A673 (cell line): Measurements from ENCODE around the gene EMB. TPM values are rescaled to one million over a fixed set of nuclear protein-coding genes. Genes with fewer than 3 reads are reported as not detected.
"Not testable (repeated sequence)": the region's sequence is repeated elsewhere in the genome, so short reads cannot be mapped to it uniquely, and the experiment has no call there.

Experiments used
- Bru-seq: library from RNA; stranded (reverse); fragments of 400-500 nt; gene quantifications from one replicate; lab custom pipeline; 2021; lab: Mats Ljungman, UMichigan
- BruChase-seq, 2 experiments: library from RNA; stranded (reverse); fragments of 400-500 nt; gene quantifications; one replicate each; lab custom pipeline; 2021; lab: Mats Ljungman, UMichigan
- BruUV-seq: library from RNA; stranded (reverse); fragments of 400-500 nt; replicated peaks from 2 replicates; lab custom pipeline; 2021; lab: Mats Ljungman, UMichigan
- CTCF ChIA-PET: fragments of 300-600 bp; sonication (Branson Sonifier 250); formaldehyde crosslinking; loops from one replicate; lab custom pipeline; 2022; ENCODE audit warnings: antibody characterized with exemption; lab: Charles Lee
- POLR2A ChIA-PET: fragments of 300-600 bp; sonication (Branson Sonifier 250); formaldehyde crosslinking; loops from one replicate; lab custom pipeline; 2022; ENCODE audit warnings: antibody characterized with exemption; ENCODE audit not compliant: low non-redundant PET; lab: Charles Lee
- DNase-seq: peaks from one replicate; pipeline ENCODE4 v3.0.0-alpha.2; 2015; ENCODE audit warnings: low spot score
- H3K27ac ChIP-seq: fragments of 200-600 bp; sonication (generic); 2 replicates; pipeline ENCODE4 v1.5.1; 2016; ENCODE audit warnings: mixed run types, low read depth, mild to moderate bottlenecking, mixed read lengths, antibody characterized with exemption, low read length; ENCODE audit not compliant: poor library complexity, severe bottlenecking
- H3K27me3 ChIP-seq: fragments of 200-600 bp; sonication (generic); replicated peaks from 2 replicates; pipeline ENCODE4 v1.6.1; 2017; ENCODE audit warnings: mixed run types, low read depth, mild to moderate bottlenecking, mixed read lengths, antibody characterized with exemption, low read length; ENCODE audit not compliant: insufficient read depth, poor library complexity
- H3K36me3 ChIP-seq: fragments of 200-600 bp; sonication (generic); 2 replicates; pipeline ENCODE4 v1.6.1; 2016; ENCODE audit warnings: mixed run types, mild to moderate bottlenecking, mixed read lengths, antibody characterized with exemption, low read length; ENCODE audit not compliant: insufficient read depth, poor library complexity, severe bottlenecking
- H3K4me1 ChIP-seq: fragments of 200-600 bp; sonication (generic); 2 replicates; pipeline ENCODE4 v1.6.1; 2017; ENCODE audit warnings: mixed run types, mild to moderate bottlenecking, mixed read lengths, antibody characterized with exemption, low read length; ENCODE audit not compliant: insufficient read depth, poor library complexity, severe bottlenecking
- H3K4me3 ChIP-seq: fragments of 200-600 bp; sonication (generic); 2 replicates; pipeline ENCODE4 v1.5.1; 2016; ENCODE audit warnings: low read depth, mixed run types, mild to moderate bottlenecking, mixed read lengths, low read length; ENCODE audit not compliant: poor library complexity, severe bottlenecking
- H3K9me3 ChIP-seq: fragments of 200-600 bp; sonication (generic); 2 replicates; pipeline ENCODE4 v1.6.1; 2016; ENCODE audit warnings: mixed run types, low read depth, mild to moderate bottlenecking, mixed read lengths, antibody characterized with exemption, low read length; ENCODE audit not compliant: poor library complexity, severe bottlenecking
- CTCF ChIP-seq: fragments of 300-800, 200-600 bp; sonication (generic); conservative IDR thresholded peaks from 2 replicates; pipeline ENCODE4 v1.5.1; 2017; ENCODE audit warnings: low read depth, mild to moderate bottlenecking, antibody characterized with exemption, low read length, moderate library complexity, mixed read lengths
- EZH2 ChIP-seq: fragments of 200-600 bp; sonication (generic); IDR thresholded peaks from 2 replicates; pipeline ENCODE4 v1.6.1; 2017; ENCODE audit warnings: borderline replicate concordance, low read depth, mild to moderate bottlenecking, mixed read lengths, antibody characterized with exemption, low read length; ENCODE audit not compliant: poor library complexity, severe bottlenecking
- intact Hi-C: fragments of 100-400 bp; cut with micrococcal nuclease; formaldehyde crosslinking; loops from one replicate; pipeline ENCODE4 v1.10.0; 2022; ENCODE audit not compliant: unreplicated experiment
- long read RNA-seq: library from polyadenylated mRNA; stranded (forward); transcript quantifications from one replicate; pipeline ENCODE4 v2.0.0, GENCODE V29; 2022
- total RNA-seq: library from RNA; stranded (reverse); gene quantifications from 2 replicates; pipeline ENCODE4 v1.2.3, GENCODE V29; 2021

EMB gene
- total RNA-seq, result 18.9 and 21.8 TPM in 2 replicates
- Bru-seq, nascent RNA, result percentile 69 among the genes with signal in this experiment
- percentile 81 among the genes with signal in this experiment for BruChase-seq, experiment 1, labeled RNA remaining after a 2-hour chase
- percentile 80 among the genes with signal in this experiment for BruChase-seq, experiment 2, labeled RNA remaining after a 6-hour chase
- long read RNA-seq, full-length matches to known transcripts, result 12 of 15 reads
- long read RNA-seq, partial matches to known transcripts, result 0 of 15 reads
- long read RNA-seq, other reads (novel, unspliced or antisense), result 3 of 15 reads

- intact Hi-C loops, result no loop called here
- ChIA-PET CTCF (no interaction called here), POLR2A (no interaction called here)
- Histone ChIP-seq H3K9me3 (no peaks in the 10 kb centered on the region), H3K4me1 (no peaks in the 10 kb centered on the region), H3K36me3 (no peaks in the 10 kb centered on the region), H3K27me3 (no peaks in the 10 kb centered on the region), H3K27ac (peak within 1 kb of the TSS; percentile 57), H3K4me3 (peak within 1 kb of the TSS; percentile 65)
- no TSS peak for BruUV-seq
- DNase-seq, result peak; percentile 71
- TF ChIP-seq EZH2 (no peak), CTCF (peak; percentile 49)
Observed at GRCh38 chr5:50440651-50441492, at the start of gene EMB. TSS of gene EMB (minus strand) at chr5:50441288. CDS start at chr5:50441151, 137 bp downstream.

GRCh38 chr5:50489491-50489890 lies 48.4 kb upstream of the EMB start:
- BruUV-seq, POLR2A ChIA-PET, CTCF ChIA-PET: not testable (repeated sequence)

GRCh38 chr5:50478790-50479189 lies 37.7 kb upstream of the EMB start:
- H3K9me3 ChIP-seq, H3K36me3 ChIP-seq, CTCF ChIA-PET, DNase-seq, H3K27me3 ChIP-seq, intact Hi-C loops, POLR2A ChIA-PET, H3K4me3 ChIP-seq, H3K4me1 ChIP-seq, BruUV-seq, H3K27ac ChIP-seq: not testable (repeated sequence)

More at GRCh38 chr5:50489491-50489890, 48.4 kb upstream of the EMB start:
- H3K9me3 ChIP-seq, intact Hi-C loops, H3K4me3 ChIP-seq, H3K36me3 ChIP-seq, H3K27ac ChIP-seq, H3K4me1 ChIP-seq, H3K27me3 ChIP-seq, DNase-seq: not testable (repeated sequence)

- Histone ChIP-seq H3K36me3 (no peaks in the 10 kb centered on the region), H3K9me3 (no peaks in the 10 kb centered on the region), H3K27me3 (no peaks in the 10 kb centered on the region), H3K27ac (no peak overlapping the region), H3K4me3 (no peak overlapping the region), H3K4me1 (no peaks in the 10 kb centered on the region)
- no TSS peak for BruUV-seq
- DNase-seq, result no peak
- ChIA-PET CTCF (no interaction called here), POLR2A (no interaction called here)
- TF ChIP-seq CTCF (no peak), EZH2 (no peak)
- intact Hi-C loops, result no loop called here
Observed at GRCh38 chr5:50476549-50476948, 35.5 kb upstream of the EMB start.

- H3K27ac ChIP-seq, H3K4me1 ChIP-seq, H3K27me3 ChIP-seq, POLR2A ChIA-PET, H3K36me3 ChIP-seq, intact Hi-C loops, H3K9me3 ChIP-seq, DNase-seq, H3K4me3 ChIP-seq, BruUV-seq, CTCF ChIA-PET: not testable (repeated sequence)
Observed at GRCh38 chr5:50465015-50465414, 23.9 kb upstream of the EMB start.
